Measurements from ENCODE around the gene NOC2L.

Gene NOC2L

DNA sequence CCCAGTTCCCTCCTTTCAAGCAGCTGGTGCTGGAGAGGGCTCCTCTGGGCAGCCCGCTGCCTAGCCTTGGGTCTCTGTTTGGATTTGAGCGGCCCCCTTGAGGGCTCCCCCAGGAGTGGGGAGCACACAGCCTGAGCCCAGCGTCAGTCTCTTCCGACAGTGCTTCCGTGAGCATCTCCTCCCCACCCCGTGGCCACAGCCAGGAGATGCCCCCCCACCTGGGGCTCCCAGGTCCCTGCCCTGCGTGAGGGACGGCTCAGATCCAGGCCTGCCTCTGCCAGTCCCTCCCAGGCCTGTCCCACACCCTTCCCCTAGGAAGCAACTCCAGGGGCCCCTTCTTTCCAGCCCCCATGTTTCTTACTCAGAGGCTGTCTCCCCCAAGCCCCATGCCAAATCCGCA is 31.8 kb downstream of the NOC2L start:
- DNase-seq, result no peak

DNA sequence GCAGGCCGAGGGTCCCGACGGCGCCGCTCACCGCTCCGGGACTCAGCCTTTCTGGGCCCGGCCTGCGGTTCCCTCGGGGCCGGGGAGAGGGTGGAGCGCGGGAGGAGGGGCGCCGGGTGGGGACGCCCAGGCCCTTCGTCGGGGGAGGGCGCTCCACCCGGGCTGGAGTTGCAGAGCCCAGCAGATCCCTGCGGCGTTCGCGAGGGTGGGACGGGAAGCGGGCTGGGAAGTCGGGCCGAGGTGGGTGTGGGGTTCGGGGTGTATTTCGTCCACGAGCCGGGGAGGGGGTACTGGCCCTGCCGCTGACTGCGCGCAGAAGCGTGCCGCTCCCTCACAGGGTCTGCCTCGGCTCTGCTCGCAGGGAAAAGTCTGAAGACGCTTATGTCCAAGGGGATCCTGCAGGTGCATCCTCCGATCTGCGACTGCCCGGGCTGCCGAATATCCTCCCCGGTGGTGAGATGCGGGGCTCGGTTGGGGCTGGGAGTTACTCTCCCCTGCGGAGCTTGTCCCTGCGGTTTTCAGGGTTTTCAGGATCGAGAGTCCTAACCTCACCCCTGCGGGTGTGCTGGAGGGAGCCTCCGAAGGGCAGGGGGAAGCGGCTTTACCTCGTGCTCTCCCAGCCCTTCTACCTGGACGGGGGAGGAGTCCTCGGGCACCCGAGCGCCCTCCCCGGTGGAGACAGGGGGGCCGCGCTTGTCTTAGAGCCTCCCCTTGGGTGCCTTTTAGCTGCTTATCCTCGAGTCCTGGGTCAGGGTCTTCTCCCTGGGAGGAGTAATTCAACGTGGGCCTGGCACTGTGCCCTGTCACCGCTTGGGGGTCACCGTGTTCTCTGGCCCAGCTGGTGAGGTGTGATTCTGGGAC is 33.3 kb downstream of the NOC2L start:
- DNase-seq, result no peak

DNA sequence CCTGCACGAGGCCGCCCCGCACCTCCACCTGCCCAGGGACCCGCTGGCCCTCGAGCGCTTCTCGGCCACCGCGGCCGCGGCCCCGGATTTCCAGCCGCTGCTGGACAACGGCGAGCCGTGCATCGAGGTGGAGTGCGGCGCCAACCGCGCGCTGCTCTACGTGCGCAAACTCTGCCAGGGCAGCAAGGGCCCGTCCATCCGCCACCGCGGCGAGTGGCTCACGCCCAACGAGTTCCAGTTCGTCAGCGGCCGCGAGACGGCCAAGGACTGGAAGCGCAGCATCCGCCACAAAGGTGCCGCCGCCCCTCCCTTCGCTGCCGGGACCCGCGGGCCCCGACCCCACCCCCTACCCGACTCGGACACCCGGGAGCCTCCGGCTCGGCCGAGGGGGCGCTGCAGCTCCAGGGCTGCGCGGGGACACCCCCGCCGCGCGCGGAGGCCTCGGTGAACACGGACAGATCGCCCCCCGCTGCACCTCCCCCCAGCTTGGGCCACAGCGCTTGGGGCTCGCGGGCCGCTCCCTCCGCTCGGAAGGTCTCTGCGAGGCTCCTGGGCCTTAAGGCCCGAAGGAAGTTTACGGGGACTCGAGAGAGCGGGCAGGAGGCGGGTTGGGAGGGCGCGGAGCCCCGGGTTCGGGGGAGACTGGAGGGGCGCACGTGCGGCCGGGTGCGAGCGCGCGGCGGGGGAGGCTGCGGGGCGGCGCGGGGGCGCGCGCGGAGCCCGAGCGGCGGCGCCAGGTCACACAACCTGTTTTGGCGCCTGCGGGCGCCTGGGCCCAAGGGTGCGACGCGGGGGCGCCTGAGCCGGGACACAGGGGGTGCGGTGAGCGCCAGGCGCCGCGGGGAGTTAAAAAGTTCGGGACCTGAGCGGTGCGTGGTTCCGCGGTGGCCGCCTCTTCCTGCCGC is 34.1 kb downstream of the NOC2L start:
- DNase-seq, result no peak

DNA sequence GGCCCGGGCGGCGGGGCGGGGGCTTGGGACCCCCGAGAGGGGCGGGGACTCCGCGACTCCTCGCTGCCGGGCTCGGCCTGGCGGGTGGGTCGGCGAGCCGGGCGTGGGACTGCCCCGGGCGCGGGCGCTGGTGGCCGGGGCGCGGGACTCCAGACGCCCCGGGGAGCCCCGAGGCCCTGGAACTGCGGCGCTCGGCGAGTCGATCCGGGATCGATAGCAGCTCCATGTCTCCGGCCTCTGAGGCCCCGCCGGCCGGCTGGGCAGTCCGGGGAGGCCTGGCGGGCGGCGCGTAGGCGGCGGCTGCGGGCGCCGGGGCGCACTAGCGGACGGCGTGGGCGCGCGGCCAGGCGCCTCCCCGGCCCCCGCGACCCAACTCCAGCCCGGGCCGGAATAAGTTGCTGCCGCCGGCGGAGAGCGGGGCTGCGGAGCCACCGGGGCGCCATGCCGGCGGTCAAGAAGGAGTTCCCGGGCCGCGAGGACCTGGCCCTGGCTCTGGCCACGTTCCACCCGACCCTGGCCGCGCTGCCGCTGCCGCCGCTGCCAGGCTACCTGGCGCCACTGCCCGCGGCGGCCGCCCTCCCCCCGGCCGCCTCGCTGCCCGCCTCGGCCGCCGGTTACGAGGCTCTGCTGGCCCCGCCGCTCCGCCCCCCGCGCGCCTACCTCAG is 34.9 kb downstream of the NOC2L start:
- DNase-seq, result no peak

DNA sequence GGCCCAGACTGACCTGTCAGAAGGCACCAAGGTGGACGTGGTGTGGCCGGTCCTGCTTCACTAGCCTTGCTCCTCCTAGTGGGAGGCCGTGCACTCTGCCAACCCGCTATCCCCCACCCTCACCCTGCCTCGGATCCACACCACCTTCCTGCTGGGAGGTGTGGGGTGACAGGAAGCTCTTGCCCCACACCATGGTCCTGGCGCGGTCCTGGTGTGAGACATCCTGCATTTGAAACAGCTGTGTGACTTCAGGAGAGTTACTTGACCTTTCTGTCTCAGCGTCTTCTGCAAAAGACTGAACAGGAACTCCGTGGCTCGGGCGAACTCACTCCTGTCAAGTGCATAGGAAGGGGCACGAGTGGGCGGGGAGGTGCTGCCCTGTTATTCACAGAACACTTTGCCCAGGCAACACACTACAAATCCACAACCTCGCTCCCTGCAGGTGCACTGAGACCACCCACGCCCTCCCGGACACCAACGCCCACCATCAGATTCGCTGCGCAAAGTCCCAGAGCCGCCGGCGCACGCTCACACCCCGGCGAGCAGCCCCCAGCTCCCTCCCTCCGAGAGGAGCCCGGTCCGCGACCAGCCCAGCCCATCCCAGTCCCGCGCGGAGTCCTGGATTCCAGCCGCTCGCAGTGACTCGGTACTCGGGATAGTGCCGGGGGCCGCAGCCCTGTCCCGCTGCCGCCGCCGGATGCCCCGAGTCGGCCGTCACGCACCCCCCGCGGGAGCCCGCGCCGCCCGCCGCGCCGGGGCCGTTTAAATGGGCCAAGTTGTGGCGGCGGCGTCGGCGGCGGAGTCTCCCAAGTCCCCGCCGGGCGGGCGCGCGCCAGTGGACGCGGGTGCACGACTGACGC is 35.7 kb downstream of the NOC2L start, which contains the start of gene SAMD11:
SAMD11 (plus strand) TSS at position 793 of the 860 bp plus-strand sequence. CDS start 509 bp downstream, outside the sequence.
- peak; percentile 50 for DNase-seq

DNA sequence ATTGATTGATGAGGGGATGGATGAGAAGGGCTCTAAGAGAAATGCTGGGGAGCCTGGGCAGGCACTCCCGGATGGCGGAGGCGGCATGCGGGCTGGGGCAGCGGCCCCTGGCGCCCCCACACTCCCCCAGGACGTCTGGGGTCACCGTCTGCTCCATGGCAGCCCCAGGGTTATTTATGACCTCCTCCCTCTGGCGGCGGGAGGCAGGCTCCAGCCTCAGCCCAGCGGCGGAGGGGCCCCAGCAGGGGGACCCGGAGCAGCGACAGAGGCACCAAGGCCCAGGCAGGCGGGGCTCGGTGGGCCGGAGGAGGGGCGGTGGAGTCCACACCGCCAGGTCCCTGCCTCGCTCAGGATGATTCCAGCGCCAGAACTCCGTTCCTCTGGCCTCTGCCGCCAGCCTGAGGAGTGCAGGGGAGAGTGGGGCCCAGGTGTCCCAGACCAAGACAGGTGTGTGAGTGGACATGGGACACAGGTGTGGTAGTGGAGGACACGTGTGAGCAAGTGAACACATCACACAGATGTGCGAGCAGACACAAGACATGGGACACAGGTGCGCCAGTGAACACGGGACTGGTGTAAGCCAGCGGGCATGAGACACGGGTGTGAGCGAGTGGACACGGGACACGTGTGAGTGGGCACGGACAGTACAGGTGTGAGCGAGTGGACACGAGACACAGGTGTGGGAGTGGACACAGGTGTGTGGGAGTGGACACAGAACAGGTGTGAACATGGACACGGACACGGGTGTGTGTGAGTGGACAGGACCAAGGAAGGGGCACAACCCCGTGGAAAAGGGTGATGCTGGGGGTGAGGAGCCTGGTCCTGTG is 37.8 kb downstream of the NOC2L start:
- no peak for DNase-seq

DNA sequence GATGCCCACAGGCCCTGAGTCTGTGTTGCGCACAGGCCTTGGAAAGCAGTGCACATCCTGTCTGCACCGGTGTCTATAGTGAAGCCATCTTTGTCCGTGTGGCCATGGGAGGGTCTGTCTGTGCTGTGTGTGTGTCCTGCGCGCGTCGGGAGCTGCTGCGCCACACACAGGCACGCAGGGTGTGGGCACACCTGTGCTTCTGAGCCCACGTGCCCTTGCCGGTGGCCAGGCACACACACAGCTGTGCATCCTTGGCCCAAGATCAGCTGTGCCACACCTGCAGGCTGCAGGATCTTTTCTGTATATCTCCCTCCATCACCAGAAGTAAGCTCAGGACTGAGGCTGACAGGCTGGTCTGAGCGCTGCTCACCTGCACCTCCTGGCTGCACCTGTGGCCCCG is 38.5 kb downstream of the NOC2L start:
- no peak for DNase-seq

DNA sequence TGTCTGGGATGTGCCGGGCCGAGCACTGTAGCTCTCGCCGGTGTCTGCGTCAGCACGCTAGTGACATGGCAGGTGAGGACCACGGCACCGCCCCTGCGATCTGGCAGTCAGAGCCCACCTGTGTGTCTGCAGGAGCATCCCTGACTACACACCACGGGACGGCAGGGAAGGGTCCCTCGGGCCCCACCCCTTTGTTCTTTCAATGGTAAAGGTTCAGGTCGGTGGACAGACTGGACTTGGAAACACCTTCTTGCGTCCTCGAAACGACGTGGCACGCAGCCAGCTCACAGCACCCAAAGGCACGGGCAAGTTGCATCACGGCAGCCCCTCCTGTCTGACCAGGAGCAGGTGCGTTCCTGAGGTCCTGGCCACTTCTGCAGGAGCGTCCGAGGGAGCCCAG is 39.0 kb downstream of the NOC2L start:
- DNase-seq, result no peak

DNA sequence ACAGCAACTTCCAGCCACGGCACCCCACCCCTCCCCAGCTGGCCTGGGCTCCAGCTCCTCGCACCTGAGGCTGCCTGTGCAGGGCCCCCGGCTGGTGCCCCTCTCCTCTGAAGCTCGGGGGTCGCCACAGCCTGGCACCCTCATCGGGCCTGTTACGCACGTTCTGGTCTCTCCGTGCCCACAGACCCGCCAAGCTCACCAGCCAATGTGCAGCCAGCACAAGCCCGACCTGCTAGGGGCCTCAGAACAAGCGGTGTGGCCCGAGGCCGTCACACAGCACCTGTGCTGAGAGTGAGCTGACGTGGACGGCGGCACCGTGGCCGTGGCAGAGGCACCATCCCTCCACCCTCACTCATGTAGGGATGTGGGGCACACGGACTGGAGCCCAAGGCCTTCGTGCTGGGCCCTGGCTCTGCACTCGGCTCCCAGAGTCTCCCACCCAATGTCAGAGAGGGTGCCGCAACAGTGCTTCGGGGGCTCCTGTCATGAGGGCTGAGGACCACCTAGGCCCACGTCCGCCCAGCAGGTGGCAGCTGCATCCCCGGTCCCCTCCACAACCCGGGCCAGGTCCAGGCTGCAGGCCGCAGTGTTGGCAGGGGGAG is 39.7 kb downstream of the NOC2L start:
- no peak for DNase-seq

DNA sequence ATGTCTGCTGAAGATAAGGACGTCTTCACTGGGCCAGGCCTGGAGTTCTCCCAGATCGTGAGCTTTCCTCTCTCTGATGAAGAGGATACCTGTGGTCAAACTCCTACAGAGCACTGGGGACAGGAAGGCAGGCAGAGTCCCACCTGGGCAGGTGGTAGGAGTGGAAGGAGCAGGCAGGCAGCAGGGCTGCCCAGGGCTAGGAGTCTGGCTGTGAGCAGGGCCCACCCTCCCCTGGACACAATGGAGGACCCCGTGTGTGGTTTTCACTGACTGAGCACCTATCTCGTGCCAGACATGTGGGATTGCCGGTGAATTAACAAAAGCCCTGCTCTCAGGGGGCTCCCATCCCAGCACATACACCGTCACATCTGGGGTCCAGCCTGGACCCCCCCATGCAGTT is 40.2 kb downstream of the NOC2L start:
- no peak for DNase-seq

DNA sequence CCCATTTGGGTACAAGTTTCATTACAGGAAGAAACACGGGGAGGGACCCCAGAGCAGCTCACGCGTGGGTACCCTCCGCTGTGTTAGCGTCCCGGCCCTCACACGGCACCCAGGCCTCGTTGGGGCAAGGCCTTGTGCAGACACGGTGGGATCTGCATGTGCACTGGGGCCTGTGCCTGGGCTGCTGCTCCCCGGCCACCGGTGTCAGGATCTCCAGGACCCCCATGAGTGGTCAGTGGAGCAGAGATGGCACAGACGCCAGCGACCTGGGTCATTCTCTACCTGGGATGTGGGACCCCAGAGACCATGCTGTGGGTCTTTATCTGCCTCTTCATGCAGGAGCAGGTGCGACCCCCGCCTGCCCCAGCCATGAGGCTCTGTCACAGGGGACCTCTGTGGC is 40.7 kb downstream of the NOC2L start:
- DNase-seq, result no peak

DNA sequence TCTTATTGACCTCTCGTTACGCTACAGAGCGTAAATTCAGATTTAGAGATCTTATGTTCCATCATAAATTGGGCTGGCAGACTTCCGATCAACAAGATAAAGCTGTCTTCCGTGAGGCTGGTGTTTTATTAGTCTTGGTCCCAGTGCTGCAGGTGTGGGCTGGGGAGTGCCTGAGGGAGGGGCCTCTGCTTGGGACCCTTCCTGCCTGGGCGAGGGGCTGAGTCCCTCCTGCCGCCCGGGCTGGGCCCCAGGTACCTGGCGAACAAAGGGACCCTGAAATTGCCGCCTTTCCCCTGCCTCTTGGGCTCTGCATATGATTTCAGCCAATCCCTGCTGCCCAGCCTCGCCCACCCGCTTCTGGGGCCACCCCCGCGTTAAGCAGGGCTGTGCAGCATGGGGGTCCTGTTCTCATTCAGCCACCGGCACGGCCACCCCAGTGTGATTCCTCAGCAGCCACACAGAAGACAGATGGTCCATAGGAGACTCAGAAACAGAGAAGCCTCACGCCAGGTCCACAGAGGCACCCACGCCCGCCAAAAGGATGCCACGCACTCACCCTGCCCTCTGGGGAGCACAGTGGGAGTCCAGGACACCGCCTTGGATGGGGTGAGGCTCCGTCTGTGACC is 41.5 kb downstream of the NOC2L start:
- no peak for DNase-seq

DNA sequence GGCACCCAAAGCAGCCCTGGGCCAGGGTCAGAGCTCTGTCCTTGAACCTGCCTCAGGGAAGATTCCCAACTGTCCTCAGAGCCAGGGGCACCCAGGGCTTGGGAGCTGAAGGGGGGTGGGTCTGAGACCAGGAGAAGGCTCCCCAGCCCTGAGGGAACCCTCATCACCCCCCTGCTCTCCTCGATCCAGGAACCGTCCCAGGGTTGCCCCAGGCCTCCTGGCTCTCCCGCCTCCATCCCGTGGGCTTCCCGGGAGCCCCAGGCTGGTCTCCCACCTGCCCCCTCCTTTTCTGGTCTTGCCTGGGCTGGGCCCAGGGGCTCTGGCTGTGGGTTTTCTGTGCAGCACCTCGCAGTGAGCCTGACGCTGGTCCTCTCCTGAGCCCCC is 42.0 kb downstream of the NOC2L start:
- DNase-seq, result no peak

DNA sequence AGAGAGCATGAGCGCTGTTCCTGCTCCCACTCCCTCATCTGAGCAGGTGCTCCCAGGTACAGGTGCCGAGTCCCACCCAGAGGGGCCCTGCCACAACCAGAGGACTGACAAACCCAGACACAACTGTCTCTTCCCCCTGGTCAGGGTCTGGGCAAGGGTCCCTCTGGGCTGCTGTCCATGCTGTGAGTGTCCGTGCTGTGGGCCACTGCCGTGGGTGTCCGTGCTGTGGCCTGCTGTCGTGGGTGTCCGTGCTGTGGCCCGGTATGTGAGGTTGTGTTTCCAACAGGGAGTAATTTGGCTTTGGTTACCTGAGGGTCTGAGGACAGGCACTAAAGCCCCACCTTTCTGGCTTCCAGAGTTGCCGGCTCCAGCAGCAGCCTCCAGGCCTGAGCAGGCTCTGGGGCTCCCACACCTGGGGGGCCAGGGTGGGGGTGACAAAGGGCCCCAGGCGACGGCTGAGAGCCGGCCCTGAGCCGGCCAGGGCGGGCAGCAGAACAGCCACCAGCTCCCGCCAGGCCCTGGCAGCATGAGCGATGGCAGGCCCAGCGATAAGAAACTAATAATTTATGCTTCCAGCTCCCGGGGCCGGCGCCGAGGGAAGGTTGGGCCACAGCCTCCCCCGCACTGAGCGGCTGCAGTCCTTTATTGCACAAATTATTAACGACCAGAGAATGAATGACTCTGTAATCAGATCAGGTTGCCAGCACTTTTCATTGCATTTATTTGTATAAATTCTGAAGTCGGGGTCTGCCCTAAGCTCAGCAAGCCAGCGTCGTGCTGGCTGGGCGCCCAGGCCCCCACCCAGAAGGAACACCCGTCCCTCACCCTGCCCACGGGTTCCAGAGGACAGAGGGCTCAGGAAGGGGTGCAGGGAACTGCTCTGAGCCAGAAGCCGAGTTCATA is 42.6 kb downstream of the NOC2L start:
- no peak for DNase-seq

DNA sequence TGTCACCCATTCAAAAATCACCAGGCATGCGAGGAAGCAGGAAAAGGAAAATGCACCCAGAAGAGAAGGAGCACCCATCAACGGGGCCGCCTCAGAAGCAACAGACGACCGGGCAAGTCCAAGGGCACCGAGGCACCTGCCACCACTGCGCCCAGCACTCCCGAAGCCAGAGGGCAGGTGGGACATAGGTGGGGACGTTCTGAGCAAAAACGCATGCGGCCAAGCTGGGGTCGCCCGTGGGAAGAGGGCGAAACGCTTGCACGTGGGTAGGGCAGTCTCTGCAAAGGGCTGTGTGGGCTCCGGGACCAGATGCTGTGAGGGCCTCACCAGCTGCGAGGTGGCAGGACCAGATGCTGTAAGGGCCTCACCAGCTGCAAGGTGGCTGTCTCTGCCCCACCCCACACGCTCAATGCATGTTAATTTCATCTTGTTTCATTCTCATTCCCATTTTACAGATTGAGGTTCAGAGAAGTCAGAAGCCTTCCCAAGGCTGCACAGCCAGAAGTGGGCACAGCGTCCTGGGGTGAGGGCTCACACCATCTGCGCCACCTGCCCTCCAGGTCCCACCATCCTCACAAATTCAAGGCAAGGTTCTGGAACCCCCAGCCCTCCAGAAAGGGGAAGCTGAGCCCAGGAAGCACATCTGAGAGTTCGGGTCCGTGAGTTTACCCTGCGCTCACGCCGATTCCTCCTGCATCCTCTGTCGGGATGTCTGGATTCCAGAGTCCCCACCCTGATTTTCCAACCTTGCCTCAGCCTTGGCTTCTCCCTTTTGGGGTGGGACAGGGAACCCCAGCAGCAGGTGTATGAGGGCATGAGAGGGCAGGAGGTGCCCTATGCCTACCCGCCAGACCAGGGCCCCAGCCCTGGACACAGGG is 43.5 kb downstream of the NOC2L start:
- DNase-seq, result peak; percentile 15

DNA sequence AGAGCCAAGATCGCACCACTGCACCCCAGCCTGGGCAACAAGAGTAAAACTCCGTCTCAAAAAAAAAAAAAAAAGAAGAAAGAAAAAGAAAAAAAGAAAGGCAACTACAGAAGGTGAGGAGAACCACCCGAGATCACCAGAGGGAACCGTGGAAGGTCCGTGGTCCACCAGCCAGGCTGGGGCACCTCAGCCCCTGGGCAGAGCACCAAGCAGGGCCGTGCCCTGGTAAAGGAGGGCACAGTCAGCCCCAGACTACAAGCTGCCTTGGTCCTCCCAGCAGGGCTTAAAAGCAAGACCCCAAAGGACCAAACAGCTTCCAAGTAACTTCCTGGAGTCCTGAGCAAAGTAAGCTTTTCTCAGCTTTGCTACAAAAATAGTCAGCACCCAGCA is 44.2 kb downstream of the NOC2L start:
- DNase-seq, result no peak

DNA sequence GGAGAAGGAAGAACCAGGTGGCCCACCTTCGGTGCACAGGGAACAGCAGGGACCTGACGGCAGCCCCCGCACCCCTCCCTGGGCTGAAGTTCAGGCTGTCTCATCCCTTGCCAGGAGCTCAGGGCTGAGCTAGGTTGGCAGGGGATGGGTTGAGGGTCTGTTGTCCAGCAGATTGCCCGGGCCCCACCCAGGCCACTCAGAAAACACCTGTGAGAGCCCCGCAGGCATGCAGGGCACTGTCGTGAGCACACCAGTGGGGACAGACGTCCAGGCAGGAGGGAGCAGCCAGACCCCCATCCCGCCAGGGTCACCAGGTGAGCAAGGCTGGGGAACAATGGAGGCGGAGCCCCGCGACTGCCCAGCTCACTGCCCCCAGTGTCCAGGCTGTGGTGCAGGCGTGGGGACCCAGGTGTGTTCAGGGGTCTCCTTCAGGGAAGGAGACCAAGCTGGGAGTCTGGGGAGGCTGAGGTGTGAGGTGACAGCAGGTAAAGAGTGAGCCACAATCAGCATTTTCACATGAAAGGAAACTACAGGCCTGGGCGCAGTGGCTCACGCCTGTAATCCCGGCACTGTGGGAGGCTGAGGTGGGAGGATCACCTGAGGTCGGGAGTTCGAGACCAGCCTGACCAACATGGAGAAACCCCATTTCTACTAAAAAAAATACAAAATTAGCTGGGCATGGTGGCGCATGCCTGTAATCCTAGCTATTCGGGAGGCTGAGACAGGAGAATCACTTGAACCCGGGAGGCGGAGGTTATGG is 44.7 kb downstream of the NOC2L start:
- DNase-seq, result no peak
